Measurements from ENCODE around the gene SPTLC1.

The SPTLC1 gene

DNA sequence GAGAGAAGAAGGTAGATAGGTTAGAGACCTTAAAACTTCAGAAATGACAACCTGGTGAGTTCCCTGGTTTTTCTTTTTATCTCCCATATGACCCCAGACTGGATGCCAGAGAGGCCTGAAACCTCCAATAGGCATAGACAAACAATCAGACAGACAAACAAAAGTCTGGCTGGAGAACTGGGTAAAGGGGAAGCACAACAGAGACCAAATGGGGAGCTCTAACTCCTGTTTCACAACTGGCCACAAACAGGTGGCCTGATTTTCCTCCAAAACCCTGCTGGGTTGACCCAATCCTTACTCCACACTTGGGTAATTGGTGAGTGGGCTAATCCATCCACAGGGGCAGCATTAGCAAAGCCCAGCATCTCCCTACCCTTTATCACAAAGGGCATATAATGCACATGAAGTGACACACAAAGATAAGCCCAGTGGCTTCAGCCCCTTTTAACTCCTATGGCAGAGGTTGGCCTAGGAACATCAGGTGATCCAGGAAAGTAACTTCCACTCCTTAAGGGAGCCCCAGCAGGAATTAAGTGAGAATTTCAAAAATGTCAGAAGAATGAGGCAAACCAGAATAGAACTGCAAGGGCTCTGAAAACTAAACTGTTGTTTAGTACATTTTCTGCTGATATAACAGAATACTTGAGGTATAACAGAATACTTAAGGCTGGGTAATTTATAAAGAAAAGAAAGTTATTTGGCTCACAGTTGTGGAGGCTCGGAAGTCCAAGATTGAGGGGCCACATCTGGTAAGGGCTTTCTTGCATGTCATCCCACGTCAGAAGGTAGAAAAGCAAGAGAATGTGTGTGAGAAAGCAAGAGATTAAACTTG is 104.3 kb downstream of the SPTLC1 start:
- TF ChIP-seq, protein P1, sequence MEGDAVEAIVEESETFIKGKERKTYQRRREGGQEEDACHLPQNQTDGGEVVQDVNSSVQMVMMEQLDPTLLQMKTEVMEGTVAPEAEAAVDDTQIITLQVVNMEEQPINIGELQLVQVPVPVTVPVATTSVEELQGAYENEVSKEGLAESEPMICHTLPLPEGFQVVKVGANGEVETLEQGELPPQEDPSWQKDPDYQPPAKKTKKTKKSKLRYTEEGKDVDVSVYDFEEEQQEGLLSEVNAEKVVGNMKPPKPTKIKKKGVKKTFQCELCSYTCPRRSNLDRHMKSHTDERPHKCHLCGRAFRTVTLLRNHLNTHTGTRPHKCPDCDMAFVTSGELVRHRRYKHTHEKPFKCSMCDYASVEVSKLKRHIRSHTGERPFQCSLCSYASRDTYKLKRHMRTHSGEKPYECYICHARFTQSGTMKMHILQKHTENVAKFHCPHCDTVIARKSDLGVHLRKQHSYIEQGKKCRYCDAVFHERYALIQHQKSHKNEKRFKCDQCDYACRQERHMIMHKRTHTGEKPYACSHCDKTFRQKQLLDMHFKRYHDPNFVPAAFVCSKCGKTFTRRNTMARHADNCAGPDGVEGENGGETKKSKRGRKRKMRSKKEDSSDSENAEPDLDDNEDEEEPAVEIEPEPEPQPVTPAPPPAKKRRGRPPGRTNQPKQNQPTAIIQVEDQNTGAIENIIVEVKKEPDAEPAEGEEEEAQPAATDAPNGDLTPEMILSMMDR (IDR thresholded peaks at IDR 0.05) = no peak

- TF ChIP-seq, protein P1 (IDR thresholded peaks at IDR 0.05) = no peak
Observed at GRCh38 chr9:92008041-92008440, 107.2 kb downstream of the SPTLC1 start.

GRCh38 chr9:92004045-92004392 is 111.2 kb downstream of the SPTLC1 start:
- TF ChIP-seq, protein P1 (IDR thresholded peaks at IDR 0.05) = no peak

DNA sequence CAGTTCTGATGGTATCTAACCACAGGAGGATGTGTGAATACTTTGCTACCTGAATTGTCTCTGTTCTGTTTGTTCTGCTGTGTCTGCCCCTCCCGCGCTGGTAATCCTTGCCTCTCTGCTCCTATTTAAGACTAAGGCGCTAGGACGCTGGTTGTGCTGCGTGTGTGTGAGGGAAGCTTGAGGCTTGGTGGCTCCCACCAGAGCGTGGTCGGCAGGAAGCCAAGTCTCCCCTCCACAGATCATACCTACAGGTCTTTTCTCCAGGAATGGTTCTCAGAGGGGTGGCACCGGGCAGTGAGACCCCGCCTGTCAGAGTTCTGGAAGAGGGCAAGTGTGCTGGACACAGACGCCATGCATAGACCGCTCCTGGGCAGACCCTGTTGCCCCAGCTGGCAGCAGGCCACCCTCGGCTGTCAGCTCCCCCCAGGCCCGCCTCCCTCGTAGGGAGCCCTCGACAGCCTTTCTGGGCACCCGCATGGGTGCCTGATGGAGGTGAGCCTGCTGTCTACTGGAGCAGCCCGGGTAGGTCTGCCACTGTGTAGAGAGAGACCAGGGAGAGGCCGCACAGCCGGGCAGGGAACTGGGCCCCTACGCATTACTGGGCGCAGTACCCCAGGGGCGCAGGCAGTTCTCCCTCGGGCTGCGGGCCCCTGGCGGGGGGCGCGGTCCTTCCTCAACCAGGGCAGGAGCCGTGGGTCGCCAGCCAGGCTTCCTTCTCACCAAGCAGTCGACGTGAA is 111.7 kb downstream of the SPTLC1 start:
- TF ChIP-seq, protein P1 (IDR thresholded peaks at IDR 0.05) = no peak

DNA sequence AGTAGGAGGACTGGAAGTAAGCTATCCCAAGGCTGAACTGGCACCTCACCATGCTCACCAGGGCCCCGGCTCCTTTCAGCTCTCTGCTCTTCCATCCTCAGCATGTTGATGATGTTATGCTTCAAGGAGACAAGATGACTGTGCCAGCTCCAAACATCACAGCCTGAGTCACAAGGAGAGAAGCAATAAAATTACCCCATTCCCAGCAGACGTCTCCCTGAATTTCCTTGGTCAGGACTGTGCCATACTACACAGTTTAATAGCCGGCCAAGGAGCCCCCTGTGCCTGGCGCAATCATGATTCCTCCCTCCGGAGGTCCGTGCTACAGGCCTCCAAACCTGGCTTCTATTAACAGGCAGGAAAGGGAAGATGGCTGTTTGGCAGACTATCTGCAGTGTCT is 114.0 kb downstream of the SPTLC1 start:
- TF ChIP-seq, protein P1 (IDR thresholded peaks at IDR 0.05) = no peak

GRCh38 chr9:91995000-91995655 is 120.1 kb downstream of the SPTLC1 start:
- TF ChIP-seq, protein P1 (IDR thresholded peaks at IDR 0.05) = no peak

- TF ChIP-seq, protein P1 (IDR thresholded peaks at IDR 0.05) = no peak
Observed at GRCh38 chr9:91994422-91994821, 120.8 kb downstream of the SPTLC1 start.
